ENCODE results near the gene DPYD. TPM values are rescaled to one million over a fixed set of nuclear protein-coding genes. Genes with fewer than 3 reads are reported as not detected.

The DPYD gene
- total and polyA plus RNA-seq, 2 donors from 2014 or later: 4.9 to 41.6 TPM

- Histone ChIP-seq H3K4me3 (ENCODE audit: low read length in 3 of 3) (no peak overlapping the region), H3K9me3 (ENCODE audit: control insufficient read depth in 2 of 3, insufficient read depth in 1 of 3, low read length in 3 of 3) (no peaks in the 10 kb centered on the region), H3K27ac (ENCODE audit: low read depth in 2 of 2, low read length in 2 of 2) (no peak overlapping the region), H3K27me3 (ENCODE audit: control insufficient read depth, insufficient read depth, low read length) (no peaks in the 10 kb centered on the region), H3K9ac (ENCODE audit: low read length in 3 of 3) (no peak overlapping the region), H3K4me1 (ENCODE audit: control insufficient read depth in 2 of 3, insufficient read depth in 2 of 3, low read depth in 1 of 3, low read length in 3 of 3) (no peaks in the 10 kb centered on the region), H3K36me3 (ENCODE audit: control insufficient read depth in 2 of 3, insufficient read depth in 3 of 3, low read length in 3 of 3) (no peaks in the 10 kb centered on the region)
- TF ChIP-seq, protein P1, sequence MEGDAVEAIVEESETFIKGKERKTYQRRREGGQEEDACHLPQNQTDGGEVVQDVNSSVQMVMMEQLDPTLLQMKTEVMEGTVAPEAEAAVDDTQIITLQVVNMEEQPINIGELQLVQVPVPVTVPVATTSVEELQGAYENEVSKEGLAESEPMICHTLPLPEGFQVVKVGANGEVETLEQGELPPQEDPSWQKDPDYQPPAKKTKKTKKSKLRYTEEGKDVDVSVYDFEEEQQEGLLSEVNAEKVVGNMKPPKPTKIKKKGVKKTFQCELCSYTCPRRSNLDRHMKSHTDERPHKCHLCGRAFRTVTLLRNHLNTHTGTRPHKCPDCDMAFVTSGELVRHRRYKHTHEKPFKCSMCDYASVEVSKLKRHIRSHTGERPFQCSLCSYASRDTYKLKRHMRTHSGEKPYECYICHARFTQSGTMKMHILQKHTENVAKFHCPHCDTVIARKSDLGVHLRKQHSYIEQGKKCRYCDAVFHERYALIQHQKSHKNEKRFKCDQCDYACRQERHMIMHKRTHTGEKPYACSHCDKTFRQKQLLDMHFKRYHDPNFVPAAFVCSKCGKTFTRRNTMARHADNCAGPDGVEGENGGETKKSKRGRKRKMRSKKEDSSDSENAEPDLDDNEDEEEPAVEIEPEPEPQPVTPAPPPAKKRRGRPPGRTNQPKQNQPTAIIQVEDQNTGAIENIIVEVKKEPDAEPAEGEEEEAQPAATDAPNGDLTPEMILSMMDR (IDR thresholded peaks at IDR 0.05; ENCODE audit: borderline replicate concordance, extremely low read depth, insufficient read depth): no peak
- no peak for FAIRE-seq
- no peak for DNase-seq
- intact Hi-C loops (cut with DNase I): no loop called here
Observed at GRCh38 chr1:97883823-97884222, 37.0 kb downstream of the DPYD start.

DNA sequence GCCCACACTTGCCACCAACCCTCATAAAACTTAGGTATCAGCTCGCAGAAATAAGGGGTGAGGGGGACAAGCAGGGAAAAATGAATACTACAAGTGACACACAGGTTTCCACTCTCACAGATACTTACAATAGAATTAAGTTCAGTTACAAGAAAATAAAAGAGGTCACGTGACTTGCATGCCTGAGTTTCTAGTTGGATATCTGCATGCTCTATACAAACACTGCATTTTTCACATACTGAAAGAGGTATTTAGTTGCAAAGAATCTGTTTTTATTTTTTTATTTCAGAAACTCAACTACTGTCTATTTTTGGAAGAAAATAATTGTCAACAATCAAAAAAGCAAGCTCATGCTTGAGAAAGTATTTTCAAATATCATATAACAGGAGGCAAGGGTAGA, 43.5 kb downstream of the DPYD start:
- FAIRE-seq (no peak), DNase-seq (no peak)
- H3K9me3 ChIP-seq (ENCODE audit: control insufficient read depth in 2 of 3, insufficient read depth in 1 of 3, low read length in 3 of 3): no peaks in the 10 kb centered on the region
- no peak overlapping the region for H3K27ac ChIP-seq (ENCODE audit: low read depth in 2 of 2, low read length in 2 of 2)
- no peaks in the 10 kb centered on the region for H3K4me1 ChIP-seq (ENCODE audit: control insufficient read depth in 2 of 3, insufficient read depth in 2 of 3, low read depth in 1 of 3, low read length in 3 of 3)
- no peaks in the 10 kb centered on the region for H3K36me3 ChIP-seq (ENCODE audit: control insufficient read depth in 2 of 3, insufficient read depth in 3 of 3, low read length in 3 of 3)
- no peak overlapping the region for H3K4me3 ChIP-seq (ENCODE audit: low read length in 3 of 3)
- TF ChIP-seq, protein P1 (IDR thresholded peaks at IDR 0.05; ENCODE audit: borderline replicate concordance, extremely low read depth, insufficient read depth): no peak
- H3K9ac ChIP-seq (ENCODE audit: low read length in 3 of 3): no peak overlapping the region
- intact Hi-C loops (cut with DNase I): no loop called here
- H3K27me3 ChIP-seq (ENCODE audit: control insufficient read depth, insufficient read depth, low read length): no peaks in the 10 kb centered on the region

- TF ChIP-seq, protein P1 (IDR thresholded peaks at IDR 0.05; ENCODE audit: borderline replicate concordance, extremely low read depth, insufficient read depth): no peak
- H3K36me3 ChIP-seq (ENCODE audit: control insufficient read depth in 2 of 3, insufficient read depth in 3 of 3, low read length in 3 of 3): no peaks in the 10 kb centered on the region
- no peak overlapping the region for H3K9ac ChIP-seq (ENCODE audit: low read length in 3 of 3)
- FAIRE-seq: no peak
- no peaks in the 10 kb centered on the region for H3K9me3 ChIP-seq (ENCODE audit: control insufficient read depth in 2 of 3, insufficient read depth in 1 of 3, low read length in 3 of 3)
- no peaks in the 10 kb centered on the region for H3K4me1 ChIP-seq (ENCODE audit: control insufficient read depth in 2 of 3, insufficient read depth in 2 of 3, low read depth in 1 of 3, low read length in 3 of 3)
- no peak for DNase-seq
- no peaks in the 10 kb centered on the region for H3K27me3 ChIP-seq (ENCODE audit: control insufficient read depth, insufficient read depth, low read length)
- H3K27ac ChIP-seq (ENCODE audit: low read depth in 2 of 2, low read length in 2 of 2): no peak overlapping the region
- H3K4me3 ChIP-seq (ENCODE audit: low read length in 3 of 3): no peak overlapping the region
- intact Hi-C loops (cut with DNase I): no loop called here
Observed at GRCh38 chr1:97875996-97876395, 44.8 kb downstream of the DPYD start.

GRCh38 chr1:97870589-97870988, 50.2 kb downstream of the DPYD start:
- no peak for DNase-seq
- Histone ChIP-seq H3K4me1 (ENCODE audit: control insufficient read depth in 2 of 3, insufficient read depth in 2 of 3, low read depth in 1 of 3, low read length in 3 of 3) (no peaks in the 10 kb centered on the region), H3K9me3 (ENCODE audit: control insufficient read depth in 2 of 3, insufficient read depth in 1 of 3, low read length in 3 of 3) (no peaks in the 10 kb centered on the region), H3K36me3 (ENCODE audit: control insufficient read depth in 2 of 3, insufficient read depth in 3 of 3, low read length in 3 of 3) (no peaks in the 10 kb centered on the region), H3K4me3 (ENCODE audit: low read length in 3 of 3) (no peak overlapping the region), H3K27ac (ENCODE audit: low read depth in 2 of 2, low read length in 2 of 2) (no peak overlapping the region), H3K27me3 (ENCODE audit: control insufficient read depth, insufficient read depth, low read length) (no peaks in the 10 kb centered on the region), H3K9ac (ENCODE audit: low read length in 3 of 3) (no peak overlapping the region)
- FAIRE-seq: no peak
- TF ChIP-seq, protein P1 (IDR thresholded peaks at IDR 0.05; ENCODE audit: borderline replicate concordance, extremely low read depth, insufficient read depth): no peak
- intact Hi-C loops (cut with DNase I): no loop called here

Measured in kidney (tissue), 14 donors.